ENCODE measurements around the gene NT5C2. TPM values are rescaled to one million over a fixed set of nuclear protein-coding genes. Genes with fewer than 3 reads are reported as not detected.

Gene NT5C2
- polyA plus RNA-seq, 1 of the 3 experiments (the other 2 are of a cell fraction), result 29.6 TPM

- ChIA-PET POLR2A (no interaction called here), CTCF (interaction anchor here (1.4 kb wide), 1 partner anchor 123 kb away, joined by 3 read pairs; the partner anchor contains the start of gene CNNM2)
- H4K20me1 ChIP-seq (ENCODE audit: insufficient read depth), result no peaks in the 10 kb centered on the region
- no peaks in the 10 kb centered on the region for H3K4me1 ChIP-seq (ENCODE audit: control insufficient read depth in 1 of 2, insufficient read depth in 2 of 2, low read depth in 1 of 2, low read length in 1 of 2)
- H3K9me3 ChIP-seq, result no peaks in the 10 kb centered on the region
- TF ChIP-seq REST (IDR thresholded peaks at IDR 0.05; ENCODE audit: low read depth, low read length), result no peak
- no peak for TF ChIP-seq MEF2A (IDR thresholded peaks at IDR 0.05; ENCODE audit: borderline replicate concordance, low read depth)
- no peak for TF ChIP-seq EZH2phosphoT487 (IDR thresholded peaks at IDR 0.05; ENCODE audit: borderline replicate concordance, low read depth)
- TF ChIP-seq RCOR1 (IDR thresholded peaks at IDR 0.05; ENCODE audit: low read length), result no peak
- TF ChIP-seq EP300 (IDR thresholded peaks at IDR 0.05; ENCODE audit: borderline replicate concordance in 1 of 2, low read depth in 1 of 2, low read length in 1 of 2), result no peak
- TF ChIP-seq ZBTB33 (IDR thresholded peaks at IDR 0.05; ENCODE audit: borderline replicate concordance, low read depth), result no peak
- TF ChIP-seq GABPA (IDR thresholded peaks at IDR 0.05; ENCODE audit: low read depth), result no peak
- TF ChIP-seq SMC3 (IDR thresholded peaks at IDR 0.05; ENCODE audit: low read depth, low read length), result no peak
- TF ChIP-seq IRF3 (IDR thresholded peaks at IDR 0.05; ENCODE audit: low read depth, low read length), result no peak
- TF ChIP-seq JUND (IDR thresholded peaks at IDR 0.05), result no peak
- TF ChIP-seq MAX (IDR thresholded peaks at IDR 0.05; ENCODE audit: low read depth), result no peak
- no peak for TF ChIP-seq TAF1 (IDR thresholded peaks at IDR 0.05; ENCODE audit: borderline replicate concordance, low read depth, low read length)
- no peak for TF ChIP-seq PBX3 (IDR thresholded peaks at IDR 0.05)
- no peak overlapping the region for H3K4me3 ChIP-seq (ENCODE audit: low read depth in 2 of 2, low read length in 1 of 2)
- no peak for DNase-seq
- WGBS (ENCODE audit: low lambda C conversion rate), result 81% methylated on average over 4 of the region's 6 CpGs
- H3K79me2 ChIP-seq (ENCODE audit: insufficient read depth), result no peaks in the 10 kb centered on the region
- H3K36me3 ChIP-seq (replicated peaks in 1 of 2; ENCODE audit: control insufficient read depth in 1 of 2, insufficient read depth in 2 of 2, low read length in 1 of 2), result no peaks in the 10 kb centered on the region
- no peak overlapping the region for H3K4me2 ChIP-seq
- no peak overlapping the region for H3K9ac ChIP-seq
- no peak overlapping the region for H3K27ac ChIP-seq (ENCODE audit: low read depth in 2 of 2, low read length in 1 of 2)
- no peaks in the 10 kb centered on the region for H3K9me2 ChIP-seq
- H3F3A ChIP-seq (replicated peaks; ENCODE audit: insufficient read depth), result no peaks in the 10 kb centered on the region
- no peak overlapping the region for H2AFZ ChIP-seq (ENCODE audit: low read depth)
- no peaks in the 10 kb centered on the region for H3K27me3 ChIP-seq (ENCODE audit: insufficient read depth)
Measured at GRCh38 chr10:103041391-103041790, 151.7 kb downstream of the NT5C2 start.

All from SK-N-SH (cell line).